ENCODE measurements around the gene SNX8.
"Not testable (repeated sequence)": the region's sequence is repeated elsewhere in the genome, so short reads cannot be mapped to it uniquely, and the experiment has no call there.

The SNX8 gene, protein sequence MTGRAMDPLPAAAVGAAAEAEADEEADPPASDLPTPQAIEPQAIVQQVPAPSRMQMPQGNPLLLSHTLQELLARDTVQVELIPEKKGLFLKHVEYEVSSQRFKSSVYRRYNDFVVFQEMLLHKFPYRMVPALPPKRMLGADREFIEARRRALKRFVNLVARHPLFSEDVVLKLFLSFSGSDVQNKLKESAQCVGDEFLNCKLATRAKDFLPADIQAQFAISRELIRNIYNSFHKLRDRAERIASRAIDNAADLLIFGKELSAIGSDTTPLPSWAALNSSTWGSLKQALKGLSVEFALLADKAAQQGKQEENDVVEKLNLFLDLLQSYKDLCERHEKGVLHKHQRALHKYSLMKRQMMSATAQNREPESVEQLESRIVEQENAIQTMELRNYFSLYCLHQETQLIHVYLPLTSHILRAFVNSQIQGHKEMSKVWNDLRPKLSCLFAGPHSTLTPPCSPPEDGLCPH

GRCh38 chr7:2314209-2314955 lies at the start of gene SNX8:
SNX8 (minus strand) TSS chr7:2314441; CDS start chr7:2314421, 20 bp downstream.
- peak; percentile 51 for DNase-seq

- DNase-seq = no peak
These were observed 48.3 kb upstream of the SNX8 start for GRCh38 chr7:2362385-2363088.

DNA sequence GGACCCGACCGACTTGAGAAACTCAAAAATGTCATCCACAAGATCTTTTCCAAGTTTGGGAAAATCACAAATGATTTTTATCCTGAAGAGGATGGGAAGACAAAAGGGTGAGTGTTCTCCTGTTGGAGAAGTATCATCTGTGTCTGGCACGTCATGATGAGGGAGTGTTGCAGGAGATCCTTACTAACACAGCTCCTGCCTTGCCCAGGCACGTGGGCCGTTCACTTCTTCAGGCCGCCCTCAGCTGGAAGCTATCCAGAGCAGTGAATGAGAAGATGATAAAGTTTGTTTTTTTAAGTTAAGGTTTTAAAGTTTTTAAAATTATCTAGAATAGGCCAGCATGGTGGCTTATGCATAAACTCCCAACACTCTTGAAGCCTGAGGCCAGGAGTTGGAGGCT lies 46.6 kb upstream of the SNX8 start:
- no peak for DNase-seq

GRCh38 chr7:2359610-2360009 lies 45.4 kb upstream of the SNX8 start:
- no peak for DNase-seq

GRCh38 chr7:2358968-2359527 lies 44.8 kb upstream of the SNX8 start:
- DNase-seq = no peak

- DNase-seq = no peak
These were observed 43.3 kb upstream of the SNX8 start for GRCh38 chr7:2357571-2357970.

- no peak for DNase-seq
These were observed 42.9 kb upstream of the SNX8 start for GRCh38 chr7:2357165-2357564.

- no peak for DNase-seq
These were observed 41.4 kb upstream of the SNX8 start for GRCh38 chr7:2355705-2356008.

DNA sequence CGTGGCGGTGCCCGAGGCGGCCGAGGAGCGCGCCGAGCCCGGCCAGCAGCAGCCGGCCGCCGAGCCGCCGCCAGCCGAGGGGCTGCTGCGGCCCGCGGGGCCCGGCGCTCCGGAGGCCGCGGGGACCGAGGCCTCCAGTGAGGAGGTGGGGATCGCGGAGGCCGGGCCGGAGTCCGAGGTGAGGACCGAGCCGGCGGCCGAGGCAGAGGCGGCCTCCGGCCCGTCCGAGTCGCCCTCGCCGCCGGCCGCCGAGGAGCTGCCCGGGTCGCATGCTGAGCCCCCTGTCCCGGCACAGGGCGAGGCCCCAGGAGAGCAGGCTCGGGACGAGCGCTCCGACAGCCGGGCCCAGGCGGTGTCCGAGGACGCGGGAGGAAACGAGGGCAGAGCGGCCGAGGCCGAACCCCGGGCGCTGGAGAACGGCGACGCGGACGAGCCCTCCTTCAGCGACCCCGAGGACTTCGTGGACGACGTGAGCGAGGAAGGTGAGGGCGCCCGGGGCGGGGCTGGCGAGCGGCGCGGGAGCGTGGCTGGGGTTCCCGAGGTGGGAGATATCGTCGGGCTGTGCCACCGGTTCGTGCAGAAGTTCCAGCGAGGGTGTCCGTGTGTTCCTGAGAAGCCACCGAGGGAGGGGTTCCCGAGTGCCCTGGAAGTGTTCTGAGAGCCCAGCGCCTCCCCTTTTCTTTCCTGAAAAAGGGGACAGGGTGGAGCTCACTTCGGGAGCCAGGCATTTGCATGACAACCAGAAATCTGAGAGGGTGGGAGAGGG lies 40.9 kb upstream of the SNX8 start:
- DNase-seq = no peak

GRCh38 chr7:2354186-2354938 lies 40.1 kb upstream of the SNX8 start, which contains the start of gene EIF3B:
EIF3B (plus strand) TSS chr7:2354827; CDS start chr7:2354922, 95 bp downstream.
- peak; percentile 99 for DNase-seq

- DNase-seq = peak; percentile 99
These were observed 39.6 kb upstream of the SNX8 start for GRCh38 chr7:2353936-2354185.

DNA sequence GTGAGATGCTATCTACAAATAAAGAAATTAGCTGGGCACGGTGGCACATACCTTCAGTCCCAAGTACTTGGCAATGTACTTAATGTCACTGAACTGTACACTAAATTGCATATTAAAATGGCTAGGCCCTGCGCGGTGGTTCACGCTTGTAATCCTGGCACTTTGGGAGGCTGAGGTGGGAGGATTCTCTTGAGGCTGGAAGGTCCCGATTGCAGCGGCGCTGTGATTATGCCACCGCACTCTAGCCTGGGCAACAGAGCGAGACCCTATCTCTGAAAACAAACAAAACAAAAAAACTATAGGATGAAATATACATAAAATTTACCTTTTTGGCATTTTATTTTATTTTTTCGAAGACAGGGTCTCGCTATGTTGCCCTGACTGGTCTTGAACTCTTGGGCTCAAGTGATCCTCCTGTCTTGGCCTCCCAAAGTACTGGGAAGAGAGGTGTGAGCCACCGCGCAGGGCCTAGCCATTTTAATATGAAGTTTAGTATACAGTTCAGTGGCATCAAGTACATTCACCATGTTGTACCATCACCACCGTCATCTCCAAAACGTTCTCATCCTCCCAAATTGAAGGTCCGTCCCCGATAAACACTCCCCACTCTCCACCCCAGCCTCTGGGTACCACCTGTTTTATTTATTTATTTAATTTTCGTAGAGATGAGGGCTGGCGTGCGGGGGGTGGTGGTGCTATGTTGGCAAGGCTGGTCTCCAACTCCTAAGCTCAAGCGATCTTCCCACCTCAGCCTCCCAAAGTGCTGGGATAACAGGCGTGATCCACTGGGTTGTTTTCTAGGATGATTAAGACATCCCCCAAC lies 39.1 kb upstream of the SNX8 start:
- no peak for DNase-seq

DNA sequence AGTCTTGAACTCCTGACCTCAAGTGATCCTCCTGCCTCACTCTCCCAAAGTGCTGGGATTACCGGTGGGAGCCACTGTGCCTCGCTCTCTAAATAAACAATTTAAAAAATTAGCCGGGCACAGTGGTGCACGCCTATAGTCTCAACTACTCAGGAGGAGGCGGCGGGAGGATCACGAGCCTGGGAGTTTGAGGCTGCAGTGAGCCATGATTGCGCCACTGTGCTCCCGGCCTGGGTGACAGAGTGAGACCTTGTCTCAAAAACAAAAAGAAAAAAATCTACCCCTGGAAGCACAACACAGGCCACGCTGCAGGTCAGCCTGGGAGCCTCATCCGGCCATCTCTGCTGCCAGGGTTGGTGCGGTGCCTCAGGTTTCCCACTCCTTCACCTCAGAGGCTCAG lies 36.6 kb upstream of the SNX8 start:
- no peak for DNase-seq

DNA sequence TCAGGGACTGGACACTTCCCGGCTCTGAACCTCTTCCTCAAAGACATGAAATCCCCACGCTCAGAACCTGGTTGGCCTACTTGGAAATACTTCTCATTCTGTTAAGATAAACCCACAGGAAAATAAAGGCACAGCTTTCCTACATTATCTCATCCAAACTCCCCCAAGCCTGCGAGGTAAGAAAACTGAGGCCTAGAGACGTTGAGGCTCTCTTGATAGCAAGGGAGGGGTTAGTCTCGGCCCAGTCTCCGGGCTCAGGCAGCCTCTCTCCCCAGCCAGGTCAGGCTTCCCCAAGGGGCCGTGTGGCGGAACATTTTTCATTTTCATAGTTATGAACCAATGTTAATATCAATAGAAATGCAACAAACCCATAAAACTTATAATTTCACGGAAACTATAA lies 35.8 kb upstream of the SNX8 start:
- DNase-seq = no peak

DNA sequence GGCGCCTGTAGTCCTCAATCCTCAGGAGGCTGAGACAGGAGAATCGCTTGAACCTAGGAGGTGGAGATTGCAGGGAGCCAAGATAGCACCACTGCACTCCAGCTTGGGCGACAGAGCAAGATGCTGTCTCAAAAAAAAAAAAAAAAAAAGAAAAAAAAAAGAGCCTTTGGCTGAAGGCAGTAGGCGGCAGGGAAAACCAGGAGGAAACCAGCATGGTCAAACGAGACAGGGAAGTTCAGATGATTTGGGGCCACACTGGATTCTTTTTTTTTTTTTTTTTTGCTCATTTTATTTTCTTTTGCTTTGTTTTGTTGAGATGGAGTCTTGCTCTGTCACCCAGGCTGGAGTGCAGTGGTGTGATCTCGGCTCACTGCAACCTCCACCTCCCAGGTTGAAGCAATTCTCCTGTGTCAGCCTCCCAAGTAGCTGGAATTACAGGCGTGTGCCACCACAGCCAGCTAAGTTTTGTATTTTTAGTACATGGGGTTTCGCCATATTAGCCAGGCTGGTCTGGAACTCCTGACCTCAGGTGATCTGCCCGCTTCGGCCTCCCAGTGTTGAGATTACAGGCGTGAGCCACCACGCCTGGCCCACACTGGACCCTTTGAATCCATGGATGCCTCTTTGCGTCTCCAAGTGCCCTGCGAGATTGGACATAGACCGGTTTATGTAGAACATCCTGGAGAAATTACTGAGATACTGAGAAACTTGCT lies 33.3 kb upstream of the SNX8 start:
- DNase-seq = not testable (repeated sequence)

GRCh38 chr7:2336626-2337299 lies 22.5 kb upstream of the SNX8 start:
- DNase-seq = no peak

GRCh38 chr7:2332606-2333231 lies 18.5 kb upstream of the SNX8 start:
- not testable (repeated sequence) for DNase-seq

DNA sequence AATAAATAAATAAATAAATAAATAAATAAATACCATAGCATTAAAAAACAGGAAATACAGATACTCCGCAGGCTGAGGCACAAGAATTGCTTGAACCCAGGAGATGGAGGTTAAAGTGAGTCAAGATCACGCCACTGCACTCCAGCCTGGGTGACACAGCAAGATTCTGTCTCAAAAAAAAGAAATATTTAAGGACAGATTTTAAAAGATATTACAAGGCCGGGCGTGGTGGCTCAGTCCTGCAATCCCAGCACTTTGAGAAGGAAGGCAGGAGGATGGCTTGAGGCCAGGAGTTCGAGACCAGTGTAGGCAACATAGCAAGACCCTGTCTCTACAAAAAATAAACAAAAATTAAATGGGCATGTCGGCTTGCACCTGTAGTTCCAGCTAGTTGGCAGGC lies 17.5 kb upstream of the SNX8 start:
- no peak for DNase-seq

DNA sequence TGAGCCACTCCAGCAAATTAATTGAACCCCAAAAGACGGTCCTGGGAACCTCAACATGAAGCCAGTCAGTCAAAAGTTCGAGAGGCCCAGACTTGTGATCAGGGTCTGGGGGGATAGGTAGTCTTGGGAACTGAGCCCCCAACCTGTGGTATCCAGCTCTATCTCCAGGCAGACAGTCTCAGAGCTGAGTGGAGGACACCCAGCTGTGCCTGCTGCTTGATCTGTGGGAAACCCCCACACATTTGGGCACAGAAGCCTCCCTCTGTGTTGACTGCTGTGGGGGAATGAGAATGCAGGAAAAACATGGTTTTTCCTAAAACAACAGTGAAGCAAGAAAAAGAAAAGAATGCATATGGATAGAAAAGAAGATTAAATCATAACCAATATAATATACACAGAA lies 16.3 kb upstream of the SNX8 start:
- no peak for DNase-seq

Data from KG1 (cell line).